Measurements from ENCODE around the gene C6. TPM values are rescaled to one million over a fixed set of nuclear protein-coding genes. Genes with fewer than 3 reads are reported as not detected.
A peak's percentile ranks its signal among the peaks of the same experiment; 100 is the strongest.

Gene C6
- total and polyA plus RNA-seq, 10 donors: 0.02 to 0.65 (median 0.17) TPM; not detected in 5

DNA sequence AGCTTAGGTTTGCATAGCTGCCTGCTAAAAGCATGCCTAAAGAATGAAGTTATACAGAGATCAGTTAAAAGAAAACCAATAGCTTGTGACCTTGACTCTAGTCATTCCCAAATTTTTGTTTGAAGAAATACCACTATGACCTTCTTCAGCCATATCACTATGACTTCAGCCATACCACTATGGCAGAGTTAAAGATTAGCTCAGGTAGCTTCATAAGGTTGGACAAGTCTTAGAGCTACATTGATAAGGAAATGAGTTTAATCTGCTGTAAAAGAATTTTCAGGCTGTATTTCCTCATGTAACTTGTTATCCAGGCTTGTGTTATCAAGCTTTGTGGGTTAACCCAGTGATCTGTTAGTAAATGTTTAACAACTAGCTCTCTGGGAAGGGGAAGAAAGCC is 30.7 kb downstream of the C6 start:
- Histone ChIP-seq H3K9me3 (no peaks in the 10 kb centered on the region), H3K36me3 (no peaks in the 10 kb centered on the region), H3K4me3 (no peak overlapping the region), H3K27me3 (replicated peaks in 1 of 7) (no peaks in the 10 kb centered on the region), H3K27ac (peak overlapping the region in 3 of 8 donors; percentile 2 to 19 (median 18)), H3K4me1 (peaks cover 0 to 7% (median 0%) of the 10 kb centered on the region in 6 donors)
- intact Hi-C loops (cut with DNase I; ENCODE audit: low total_unique reads): no loop called here
- DNase-seq: no peak
- TF ChIP-seq POLR2A (IDR thresholded peaks at IDR 0.05) (no peak), POLR2AphosphoS5 (IDR thresholded peaks at IDR 0.05) (no peak)
- TF ChIP-seq, protein P1, sequence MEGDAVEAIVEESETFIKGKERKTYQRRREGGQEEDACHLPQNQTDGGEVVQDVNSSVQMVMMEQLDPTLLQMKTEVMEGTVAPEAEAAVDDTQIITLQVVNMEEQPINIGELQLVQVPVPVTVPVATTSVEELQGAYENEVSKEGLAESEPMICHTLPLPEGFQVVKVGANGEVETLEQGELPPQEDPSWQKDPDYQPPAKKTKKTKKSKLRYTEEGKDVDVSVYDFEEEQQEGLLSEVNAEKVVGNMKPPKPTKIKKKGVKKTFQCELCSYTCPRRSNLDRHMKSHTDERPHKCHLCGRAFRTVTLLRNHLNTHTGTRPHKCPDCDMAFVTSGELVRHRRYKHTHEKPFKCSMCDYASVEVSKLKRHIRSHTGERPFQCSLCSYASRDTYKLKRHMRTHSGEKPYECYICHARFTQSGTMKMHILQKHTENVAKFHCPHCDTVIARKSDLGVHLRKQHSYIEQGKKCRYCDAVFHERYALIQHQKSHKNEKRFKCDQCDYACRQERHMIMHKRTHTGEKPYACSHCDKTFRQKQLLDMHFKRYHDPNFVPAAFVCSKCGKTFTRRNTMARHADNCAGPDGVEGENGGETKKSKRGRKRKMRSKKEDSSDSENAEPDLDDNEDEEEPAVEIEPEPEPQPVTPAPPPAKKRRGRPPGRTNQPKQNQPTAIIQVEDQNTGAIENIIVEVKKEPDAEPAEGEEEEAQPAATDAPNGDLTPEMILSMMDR (IDR thresholded peaks at IDR 0.05 in 8 of 11, conservative IDR thresholded peaks at IDR 0.05 in 3 of 11): no peak

DNA sequence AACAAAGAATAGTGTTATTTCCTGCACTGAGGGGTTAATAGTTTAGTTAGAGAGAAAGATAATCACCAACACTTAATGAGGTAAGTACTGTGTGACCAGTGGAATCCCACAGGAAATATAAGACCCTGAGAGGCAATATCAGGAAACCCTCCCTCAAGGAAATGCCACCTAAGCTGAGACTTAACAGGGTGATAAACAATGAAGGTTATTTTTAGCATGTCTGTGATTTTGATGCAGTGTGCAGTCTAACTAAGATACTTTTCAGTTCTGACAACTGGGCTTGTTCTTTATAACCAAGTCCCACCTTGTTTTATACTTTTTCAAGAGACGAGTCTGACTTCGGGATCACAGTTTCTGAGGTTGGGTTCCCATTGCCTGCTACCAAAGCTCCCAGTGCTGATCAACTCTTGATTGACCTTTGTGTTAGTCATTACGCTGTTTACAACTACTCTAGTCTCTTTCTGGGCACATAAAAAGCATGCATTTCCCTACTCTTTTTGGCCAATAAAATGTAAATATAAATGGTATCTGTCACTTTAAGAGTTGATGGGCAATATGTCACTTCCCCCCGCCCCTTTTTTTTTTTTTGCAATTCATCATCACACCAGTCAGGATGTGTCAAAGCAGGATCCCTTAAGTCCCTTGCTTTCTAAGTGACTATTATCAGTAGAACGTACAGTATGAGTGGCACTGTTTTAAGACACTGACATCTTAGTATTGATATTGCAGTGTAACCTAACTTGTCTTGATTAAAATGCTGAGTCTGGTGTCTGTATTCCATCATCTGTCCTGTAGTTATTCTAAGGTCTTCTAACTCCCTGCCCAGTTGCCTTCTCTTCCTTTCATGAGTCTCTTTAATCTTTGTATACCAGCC is 31.4 kb downstream of the C6 start:
- 44 to 60% (median 48%) methylated on average over 5 of the region's 5 CpGs for WGBS, 5 donors
- Histone ChIP-seq H3K27me3 (replicated peaks in 1 of 7) (no peaks in the 10 kb centered on the region), H3K27ac (peak overlapping the region in 2 of 8 donors; percentile 18 to 19), H3K36me3 (no peaks in the 10 kb centered on the region), H3K9me3 (no peaks in the 10 kb centered on the region), H3K4me3 (no peak overlapping the region), H3K4me1 (peaks cover 0 to 7% (median 0%) of the 10 kb centered on the region in 6 donors)
- no peak for DNase-seq
- TF ChIP-seq, protein P1 (IDR thresholded peaks at IDR 0.05 in 8 of 11, conservative IDR thresholded peaks at IDR 0.05 in 3 of 11): no peak
- TF ChIP-seq POLR2A (IDR thresholded peaks at IDR 0.05) (no peak), POLR2AphosphoS5 (IDR thresholded peaks at IDR 0.05) (no peak)
- intact Hi-C loops (cut with DNase I; ENCODE audit: low total_unique reads): no loop called here

DNA sequence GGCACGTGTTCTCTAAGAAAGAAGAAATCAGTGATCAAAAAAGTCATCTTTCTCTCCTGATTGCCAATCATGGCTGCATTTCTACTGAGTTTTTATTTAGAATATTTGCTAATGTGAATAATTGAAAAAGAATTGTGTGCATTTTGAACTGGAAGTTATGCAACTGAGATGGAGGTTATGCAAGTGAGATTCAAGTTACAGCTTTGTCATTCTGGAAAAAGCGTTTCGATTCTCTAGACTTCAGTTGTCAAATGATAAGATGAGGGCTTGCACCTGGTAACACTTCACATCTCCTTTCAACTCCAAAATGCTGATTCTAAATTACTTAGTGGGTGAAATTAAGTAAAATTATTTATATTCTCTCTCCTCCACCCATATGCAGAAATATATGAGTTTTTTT is 36.4 kb downstream of the C6 start:
- TF ChIP-seq, protein P1 (IDR thresholded peaks at IDR 0.05 in 8 of 11, conservative IDR thresholded peaks at IDR 0.05 in 3 of 11): no peak
- TF ChIP-seq POLR2A (IDR thresholded peaks at IDR 0.05): no peak
- no peak for DNase-seq
- H3K4me1 ChIP-seq: peaks cover 0 to 5% (median 0%) of the 10 kb centered on the region in 6 donors
- intact Hi-C loops (cut with DNase I; ENCODE audit: low total_unique reads): no loop called here
- 65 to 84% (median 78%) methylated on average over 3 of the region's 3 CpGs for WGBS, 5 donors
- no peaks in the 10 kb centered on the region for H3K9me3 ChIP-seq
- H3K27ac ChIP-seq: no peak overlapping the region
- H3K36me3 ChIP-seq: no peaks in the 10 kb centered on the region
- no peaks in the 10 kb centered on the region for H3K27me3 ChIP-seq (replicated peaks in 1 of 7)
- H3K4me3 ChIP-seq: no peak overlapping the region

DNA sequence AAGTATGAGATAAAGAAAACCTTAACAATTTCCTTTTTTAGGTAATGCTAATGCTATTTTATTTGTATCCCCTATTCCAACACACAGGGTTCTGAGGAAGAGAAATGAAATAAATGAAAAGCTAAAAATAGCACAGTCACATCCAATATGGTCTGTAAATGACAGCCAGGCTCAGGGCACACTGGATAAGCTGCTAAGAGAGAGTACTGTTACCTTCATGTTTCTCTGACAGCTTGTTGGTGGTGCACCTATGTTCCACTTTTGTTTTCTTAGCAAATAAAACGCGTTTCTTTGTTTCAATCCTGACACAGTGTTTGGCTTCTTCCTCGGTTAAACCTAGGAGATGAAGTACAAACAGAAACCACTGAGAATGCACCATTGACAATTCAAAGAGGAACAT is 41.3 kb downstream of the C6 start:
- WGBS, 5 donors: 84 to 95% (median 88%) methylated on average over 3 of the region's 3 CpGs
- H3K27me3 ChIP-seq (replicated peaks in 1 of 7): no peaks in the 10 kb centered on the region
- no peaks in the 10 kb centered on the region for H3K9me3 ChIP-seq
- no peaks in the 10 kb centered on the region for H3K4me1 ChIP-seq
- DNase-seq: no peak
- H3K36me3 ChIP-seq: no peaks in the 10 kb centered on the region
- intact Hi-C loops (cut with DNase I; ENCODE audit: low total_unique reads): no loop called here
- TF ChIP-seq POLR2AphosphoS5 (IDR thresholded peaks at IDR 0.05) (no peak), POLR2A (IDR thresholded peaks at IDR 0.05) (no peak)
- TF ChIP-seq, protein P1 (IDR thresholded peaks at IDR 0.05 in 8 of 11, conservative IDR thresholded peaks at IDR 0.05 in 3 of 11): no peak
- no peak overlapping the region for H3K27ac ChIP-seq
- H3K4me3 ChIP-seq: no peak overlapping the region
